ENCODE data around the gene ARSB. TPM values are rescaled to one million over a fixed set of nuclear protein-coding genes. Genes with fewer than 3 reads are reported as not detected.

ARSB gene
- polyA plus RNA-seq, 4 donors, result 0.54 to 17.9 (median 1.9) TPM

- WGBS, 3 donors, result 64 to 82% (median 73%) methylated on average over 4 of the region's 4 CpGs
- no peak overlapping the region for H3K27ac ChIP-seq (ENCODE audit: low read depth in 1 of 3, low read length in 2 of 3)
- H3K4me3 ChIP-seq (ENCODE audit: low read depth in 1 of 3, low read length in 3 of 3), result no peak overlapping the region
- peaks cover 0 to 6% of the 10 kb centered on the region in 2 donors for H3K9me3 ChIP-seq (ENCODE audit: control insufficient read depth in 2 of 2, insufficient read depth in 1 of 2, low read depth in 1 of 2, low read length in 1 of 2)
- no peaks in the 10 kb centered on the region for H3K4me1 ChIP-seq (ENCODE audit: control insufficient read depth in 3 of 3, insufficient read depth in 2 of 3, low read depth in 1 of 3, low read length in 2 of 3)
- FAIRE-seq, result no peak
- no peak for DNase-seq
- H3K36me3 ChIP-seq (ENCODE audit: control insufficient read depth in 3 of 3, insufficient read depth in 2 of 3, low read depth in 1 of 3, low read length in 3 of 3), result peaks cover 0 to 5% (median 0%) of the 10 kb centered on the region in 3 donors
- no peaks in the 10 kb centered on the region for H3K27me3 ChIP-seq (ENCODE audit: control insufficient read depth in 3 of 3, insufficient read depth in 3 of 3, low read length in 3 of 3)
These were observed 89.0 kb downstream of the ARSB start for GRCh38 chr5:78896132-78896531.

GRCh38 chr5:78895616-78896015 lies 89.5 kb downstream of the ARSB start:
- 62 to 80% (median 73%) methylated on average over 4 of the region's 4 CpGs for WGBS, 3 donors
- H3K36me3 ChIP-seq (ENCODE audit: control insufficient read depth in 3 of 3, insufficient read depth in 2 of 3, low read depth in 1 of 3, low read length in 3 of 3), result peaks cover 0 to 5% (median 0%) of the 10 kb centered on the region in 3 donors
- FAIRE-seq, result no peak

GRCh38 chr5:78893940-78894677 lies 91.0 kb downstream of the ARSB start:
- Histone ChIP-seq H3K4me3 (ENCODE audit: low read depth in 1 of 3, low read length in 3 of 3) (no peak overlapping the region), H3K27me3 (ENCODE audit: control insufficient read depth in 3 of 3, insufficient read depth in 3 of 3, low read length in 3 of 3) (no peaks in the 10 kb centered on the region), H3K27ac (ENCODE audit: low read depth in 1 of 3, low read length in 2 of 3) (no peak overlapping the region), H3K9me3 (ENCODE audit: control insufficient read depth in 2 of 2, insufficient read depth in 1 of 2, low read depth in 1 of 2, low read length in 1 of 2) (no peaks in the 10 kb centered on the region), H3K4me1 (ENCODE audit: control insufficient read depth in 3 of 3, insufficient read depth in 2 of 3, low read depth in 1 of 3, low read length in 2 of 3) (no peaks in the 10 kb centered on the region), H3K36me3 (ENCODE audit: control insufficient read depth in 3 of 3, insufficient read depth in 2 of 3, low read depth in 1 of 3, low read length in 3 of 3) (peaks cover 0 to 5% (median 0%) of the 10 kb centered on the region in 3 donors)
- DNase-seq (no peak), FAIRE-seq (no peak)
- 58 to 83% (median 81%) methylated on average over 4 of the region's 4 CpGs for WGBS, 3 donors

More at GRCh38 chr5:78895616-78896015, 89.5 kb downstream of the ARSB start:
- H3K4me3 ChIP-seq (ENCODE audit: low read depth in 1 of 3, low read length in 3 of 3), result no peak overlapping the region
- no peaks in the 10 kb centered on the region for H3K27me3 ChIP-seq (ENCODE audit: control insufficient read depth in 3 of 3, insufficient read depth in 3 of 3, low read length in 3 of 3)
- DNase-seq, result no peak
- no peaks in the 10 kb centered on the region for H3K4me1 ChIP-seq (ENCODE audit: control insufficient read depth in 3 of 3, insufficient read depth in 2 of 3, low read depth in 1 of 3, low read length in 2 of 3)
- peaks cover 0 to 6% of the 10 kb centered on the region in 2 donors for H3K9me3 ChIP-seq (ENCODE audit: control insufficient read depth in 2 of 2, insufficient read depth in 1 of 2, low read depth in 1 of 2, low read length in 1 of 2)
- H3K27ac ChIP-seq (ENCODE audit: low read depth in 1 of 3, low read length in 2 of 3), result no peak overlapping the region

GRCh38 chr5:78890667-78891379 lies 94.3 kb downstream of the ARSB start:
- 83 to 94% (median 88%) methylated on average over 3 of the region's 3 CpGs for WGBS, 3 donors
- DNase-seq (no peak), FAIRE-seq (no peak)
- H3K36me3 ChIP-seq (ENCODE audit: control insufficient read depth in 3 of 3, insufficient read depth in 2 of 3, low read depth in 1 of 3, low read length in 3 of 3), result peaks cover 0 to 1% (median 0%) of the 10 kb centered on the region in 3 donors
- no peaks in the 10 kb centered on the region for H3K27me3 ChIP-seq (ENCODE audit: control insufficient read depth in 3 of 3, insufficient read depth in 3 of 3, low read length in 3 of 3)
- no peaks in the 10 kb centered on the region for H3K9me3 ChIP-seq (ENCODE audit: control insufficient read depth in 2 of 2, insufficient read depth in 1 of 2, low read depth in 1 of 2, low read length in 1 of 2)
- peaks cover 0 to 4% (median 0%) of the 10 kb centered on the region in 3 donors for H3K4me1 ChIP-seq (ENCODE audit: control insufficient read depth in 3 of 3, insufficient read depth in 2 of 3, low read depth in 1 of 3, low read length in 2 of 3)
- H3K27ac ChIP-seq (ENCODE audit: low read depth in 1 of 3, low read length in 2 of 3), result no peak overlapping the region
- no peak overlapping the region for H3K4me3 ChIP-seq (ENCODE audit: low read depth in 1 of 3, low read length in 3 of 3)

- no peak for FAIRE-seq
- H3K27me3 ChIP-seq (ENCODE audit: control insufficient read depth in 3 of 3, insufficient read depth in 3 of 3, low read length in 3 of 3), result no peaks in the 10 kb centered on the region
- WGBS, 3 donors, result 77 to 92% (median 85%) methylated on average over 6 of the region's 6 CpGs
These were observed 95.6 kb downstream of the ARSB start for GRCh38 chr5:78889369-78890140.

GRCh38 chr5:78888580-78889368 lies 96.3 kb downstream of the ARSB start:
- Histone ChIP-seq H3K4me3 (ENCODE audit: low read depth in 1 of 3, low read length in 3 of 3) (no peak overlapping the region), H3K4me1 (ENCODE audit: control insufficient read depth in 3 of 3, insufficient read depth in 2 of 3, low read depth in 1 of 3, low read length in 2 of 3) (peaks cover 0 to 4% (median 0%) of the 10 kb centered on the region in 3 donors), H3K27ac (ENCODE audit: low read depth in 1 of 3, low read length in 2 of 3) (no peak overlapping the region), H3K27me3 (ENCODE audit: control insufficient read depth in 3 of 3, insufficient read depth in 3 of 3, low read length in 3 of 3) (no peaks in the 10 kb centered on the region), H3K9me3 (ENCODE audit: control insufficient read depth in 2 of 2, insufficient read depth in 1 of 2, low read depth in 1 of 2, low read length in 1 of 2) (no peaks in the 10 kb centered on the region), H3K36me3 (ENCODE audit: control insufficient read depth in 3 of 3, insufficient read depth in 2 of 3, low read depth in 1 of 3, low read length in 3 of 3) (no peaks in the 10 kb centered on the region)
- no peak for FAIRE-seq
- DNase-seq, result peak in 1 of 2 donors; percentile 8
- WGBS, 3 donors, result 72 to 88% (median 85%) methylated on average over 10 of the region's 10 CpGs

More at GRCh38 chr5:78889369-78890140, 95.6 kb downstream of the ARSB start:
- peaks cover 0 to 4% (median 0%) of the 10 kb centered on the region in 3 donors for H3K4me1 ChIP-seq (ENCODE audit: control insufficient read depth in 3 of 3, insufficient read depth in 2 of 3, low read depth in 1 of 3, low read length in 2 of 3)
- H3K27ac ChIP-seq (ENCODE audit: low read depth in 1 of 3, low read length in 2 of 3), result no peak overlapping the region
- no peaks in the 10 kb centered on the region for H3K36me3 ChIP-seq (ENCODE audit: control insufficient read depth in 3 of 3, insufficient read depth in 2 of 3, low read depth in 1 of 3, low read length in 3 of 3)
- no peak for DNase-seq
- no peaks in the 10 kb centered on the region for H3K9me3 ChIP-seq (ENCODE audit: control insufficient read depth in 2 of 2, insufficient read depth in 1 of 2, low read depth in 1 of 2, low read length in 1 of 2)
- H3K4me3 ChIP-seq (ENCODE audit: low read depth in 1 of 3, low read length in 3 of 3), result no peak overlapping the region

- no peak for DNase-seq
These were observed 97.6 kb downstream of the ARSB start for GRCh38 chr5:78887384-78888118.

More at GRCh38 chr5:78887384-78888118, 97.6 kb downstream of the ARSB start:
- no peak for FAIRE-seq
- peaks cover 0 to 4% (median 0%) of the 10 kb centered on the region in 3 donors for H3K4me1 ChIP-seq (ENCODE audit: control insufficient read depth in 3 of 3, insufficient read depth in 2 of 3, low read depth in 1 of 3, low read length in 2 of 3)
- H3K36me3 ChIP-seq (ENCODE audit: control insufficient read depth in 3 of 3, insufficient read depth in 2 of 3, low read depth in 1 of 3, low read length in 3 of 3), result no peaks in the 10 kb centered on the region
- WGBS, 3 donors, result 72 to 85% (median 77%) methylated on average over 6 of the region's 6 CpGs
- no peaks in the 10 kb centered on the region for H3K27me3 ChIP-seq (ENCODE audit: control insufficient read depth in 3 of 3, insufficient read depth in 3 of 3, low read length in 3 of 3)
- no peak overlapping the region for H3K27ac ChIP-seq (ENCODE audit: low read depth in 1 of 3, low read length in 2 of 3)
- no peaks in the 10 kb centered on the region for H3K9me3 ChIP-seq (ENCODE audit: control insufficient read depth in 2 of 2, insufficient read depth in 1 of 2, low read depth in 1 of 2, low read length in 1 of 2)
- H3K4me3 ChIP-seq (ENCODE audit: low read depth in 1 of 3, low read length in 3 of 3), result no peak overlapping the region

All from small intestine (tissue), 7 donors.